GM12878 (cell line): ENCODE data around the gene ATP5ME. TPM values are rescaled to one million over a fixed set of nuclear protein-coding genes. Genes with fewer than 3 reads are reported as not detected.

ENCODE experiments used
- ESRRA ChIP-seq: IDR thresholded peaks from 2 replicates; pipeline ENCODE4 v1.6.1; 2012; ENCODE audit warnings: mild to moderate bottlenecking, low read length, improper control_type of control experiment
- GATAD2B ChIP-seq: fragments of 450-650 bp; conservative IDR thresholded peaks from 2 replicates; pipeline ENCODE4 v1.6.1; 2017; ENCODE audit warnings: low read depth, mild to moderate bottlenecking, moderate library complexity
- HDAC6 ChIP-seq: fragments of 200-600 bp; sonication (generic); IDR thresholded peaks from one replicate; pipeline ENCODE4 v1.8.0; 2017; ENCODE audit warnings: antibody characterized with exemption; ENCODE audit not compliant: unreplicated experiment
- KDM1A ChIP-seq: fragments of 200-600 bp; sonication (generic); IDR thresholded peaks from 2 replicates; pipeline ENCODE4 v1.6.1; 2016; ENCODE audit warnings: borderline replicate concordance
- MEF2A ChIP-seq: IDR thresholded peaks from 2 replicates; pipeline ENCODE4 v1.6.1; 2011; ENCODE audit warnings: low read depth, mild to moderate bottlenecking, low read length, moderate library complexity; ENCODE audit not compliant: insufficient read depth
- WRNIP1 ChIP-seq: IDR thresholded peaks from 2 replicates; pipeline ENCODE4 v1.6.1; 2011; ENCODE audit warnings: low read depth, low read length, improper control_type of control experiment, borderline replicate concordance
- polyA plus RNA-seq, 11 experiments: library from polyadenylated mRNA; depleted of rRNA in 4 of 11; unstranded in 6 of 11; stranded (reverse) in 5 of 11; fragments of >200 nt; fragmentation: Nextera tagmentation in 4 of 11; fragmentation: Illumina TruSeq in 1 of 11; extraction: Ambion mirVana in 4 of 11; extraction: Trizol in 1 of 11; gene quantifications; 1 replicate in 1 of 11; 2 replicates in 10 of 11; pipeline versions ENCODE4 v1.2.1 to v1.2.3, GENCODE V29; 2011 to 2016; ENCODE audit warnings: inconsistent platforms in 2 of 11, missing spikeins in 2 of 11, low read depth in 1 of 11
- total RNA-seq, 4 experiments: library from RNA; depleted of rRNA in 3 of 4; stranded (reverse); fragments of >200 nt in 3 of 4; fragmentation: Illumina TruSeq in 1 of 4; extraction: Trizol in 1 of 4; gene quantifications; 2 replicates each; pipeline versions ENCODE4 v1.2.1 to v1.2.3, GENCODE V29; 2013 to 2021
- TF ChIP-seq, protein P1 (sequence below): fragments of 450-650 bp; IDR thresholded peaks from 2 replicates; pipeline ENCODE4 v1.6.1; 2016; ENCODE audit warnings: mild to moderate bottlenecking
- TF ChIP-seq, protein P2 (sequence below): IDR thresholded peaks from 2 replicates; pipeline ENCODE4 v1.6.1; 2011; ENCODE audit warnings: borderline replicate concordance, low read depth, mild to moderate bottlenecking, moderate library complexity, low read length; ENCODE audit not compliant: insufficient read depth, poor library complexity, severe bottlenecking
- TF ChIP-seq, protein P3 (sequence below): fragments of 450-650 bp; formaldehyde crosslinking; IDR thresholded peaks from 2 replicates; pipeline ENCODE4 v1.4.0; 2020; ENCODE audit warnings: mild to moderate bottlenecking, moderate library complexity
- TF ChIP-seq, protein P4 (sequence below): fragments of 450-650 bp; IDR thresholded peaks from 2 replicates; pipeline ENCODE4 v1.6.1; 2017; ENCODE audit warnings: mild to moderate bottlenecking, low read depth, inconsistent platforms; ENCODE audit not compliant: poor library complexity, severe bottlenecking
- TF ChIP-seq, protein P5 (sequence below): IDR thresholded peaks from 2 replicates; pipeline ENCODE4 v1.6.1; 2012; ENCODE audit warnings: mild to moderate bottlenecking, low read depth, low read length
- TF ChIP-seq, protein P6 (sequence below): fragments of 450-650 bp; IDR thresholded peaks from 2 replicates; pipeline ENCODE4 v1.6.1; 2018; ENCODE audit warnings: borderline replicate concordance, mild to moderate bottlenecking; ENCODE audit not compliant: partially characterized antibody

ATP5ME gene
- total and polyA plus RNA-seq, 10 of the 15 experiments (the other 5 are each of a cell fraction or from before 2014, with no cell fraction given): 279 to 2,374 (median 509) TPM

DNA sequence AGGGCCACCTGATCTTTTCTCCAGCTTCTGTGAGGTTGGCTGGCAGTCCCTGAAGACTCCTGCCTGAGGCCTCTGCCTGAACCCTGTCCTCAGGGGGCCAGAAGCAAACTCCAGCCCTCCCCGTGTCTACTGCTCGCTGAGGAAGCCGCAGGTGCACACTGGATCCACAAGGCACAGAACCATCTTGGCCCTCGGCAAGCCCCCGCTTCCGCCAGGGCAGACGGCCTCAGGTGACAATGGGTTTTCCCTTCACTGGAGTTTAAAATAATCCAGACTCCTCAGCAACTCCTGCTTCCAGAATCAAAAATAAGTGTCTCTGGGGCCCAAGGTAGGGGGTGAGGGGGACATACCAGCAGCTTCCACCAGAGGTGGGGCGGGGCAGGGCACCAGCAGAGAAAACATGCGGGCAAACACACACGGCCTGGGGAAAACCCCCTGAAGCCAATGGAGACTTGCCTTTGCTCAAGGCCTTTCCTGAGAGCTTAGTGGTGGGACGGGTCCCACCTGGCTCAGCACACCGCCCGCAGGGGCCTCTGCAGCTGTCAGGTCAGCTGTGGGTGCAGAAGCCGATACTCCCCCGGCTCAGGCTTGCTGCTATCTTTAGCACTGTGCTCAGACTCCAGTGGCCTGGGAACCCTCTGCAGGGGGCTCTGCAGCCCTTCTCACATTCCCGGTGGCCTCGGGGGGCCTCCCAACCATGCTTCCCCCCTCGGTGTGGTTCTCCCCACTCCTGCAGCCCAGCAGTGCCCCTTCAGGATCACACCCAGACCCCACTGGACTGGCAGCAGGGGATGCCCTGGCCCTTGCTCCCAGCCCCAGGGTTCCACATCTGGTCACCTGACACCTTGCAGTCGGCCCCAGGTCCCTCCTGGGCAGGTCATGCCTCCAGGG lies 2.1 kb upstream of the ATP5ME start (continued):
- TF ChIP-seq, protein P1, sequence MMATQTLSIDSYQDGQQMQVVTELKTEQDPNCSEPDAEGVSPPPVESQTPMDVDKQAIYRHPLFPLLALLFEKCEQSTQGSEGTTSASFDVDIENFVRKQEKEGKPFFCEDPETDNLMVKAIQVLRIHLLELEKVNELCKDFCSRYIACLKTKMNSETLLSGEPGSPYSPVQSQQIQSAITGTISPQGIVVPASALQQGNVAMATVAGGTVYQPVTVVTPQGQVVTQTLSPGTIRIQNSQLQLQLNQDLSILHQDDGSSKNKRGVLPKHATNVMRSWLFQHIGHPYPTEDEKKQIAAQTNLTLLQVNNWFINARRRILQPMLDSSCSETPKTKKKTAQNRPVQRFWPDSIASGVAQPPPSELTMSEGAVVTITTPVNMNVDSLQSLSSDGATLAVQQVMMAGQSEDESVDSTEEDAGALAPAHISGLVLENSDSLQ: no peak
- TF ChIP-seq, protein P2, sequence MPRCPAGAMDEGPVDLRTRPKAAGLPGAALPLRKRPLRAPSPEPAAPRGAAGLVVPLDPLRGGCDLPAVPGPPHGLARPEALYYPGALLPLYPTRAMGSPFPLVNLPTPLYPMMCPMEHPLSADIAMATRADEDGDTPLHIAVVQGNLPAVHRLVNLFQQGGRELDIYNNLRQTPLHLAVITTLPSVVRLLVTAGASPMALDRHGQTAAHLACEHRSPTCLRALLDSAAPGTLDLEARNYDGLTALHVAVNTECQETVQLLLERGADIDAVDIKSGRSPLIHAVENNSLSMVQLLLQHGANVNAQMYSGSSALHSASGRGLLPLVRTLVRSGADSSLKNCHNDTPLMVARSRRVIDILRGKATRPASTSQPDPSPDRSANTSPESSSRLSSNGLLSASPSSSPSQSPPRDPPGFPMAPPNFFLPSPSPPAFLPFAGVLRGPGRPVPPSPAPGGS: no peak
- TF ChIP-seq KDM1A (no peak), GATAD2B (no peak), HDAC6 (no peak), ESRRA (no peak), MEF2A (no peak), WRNIP1 (no peak)
- TF ChIP-seq, protein P3, sequence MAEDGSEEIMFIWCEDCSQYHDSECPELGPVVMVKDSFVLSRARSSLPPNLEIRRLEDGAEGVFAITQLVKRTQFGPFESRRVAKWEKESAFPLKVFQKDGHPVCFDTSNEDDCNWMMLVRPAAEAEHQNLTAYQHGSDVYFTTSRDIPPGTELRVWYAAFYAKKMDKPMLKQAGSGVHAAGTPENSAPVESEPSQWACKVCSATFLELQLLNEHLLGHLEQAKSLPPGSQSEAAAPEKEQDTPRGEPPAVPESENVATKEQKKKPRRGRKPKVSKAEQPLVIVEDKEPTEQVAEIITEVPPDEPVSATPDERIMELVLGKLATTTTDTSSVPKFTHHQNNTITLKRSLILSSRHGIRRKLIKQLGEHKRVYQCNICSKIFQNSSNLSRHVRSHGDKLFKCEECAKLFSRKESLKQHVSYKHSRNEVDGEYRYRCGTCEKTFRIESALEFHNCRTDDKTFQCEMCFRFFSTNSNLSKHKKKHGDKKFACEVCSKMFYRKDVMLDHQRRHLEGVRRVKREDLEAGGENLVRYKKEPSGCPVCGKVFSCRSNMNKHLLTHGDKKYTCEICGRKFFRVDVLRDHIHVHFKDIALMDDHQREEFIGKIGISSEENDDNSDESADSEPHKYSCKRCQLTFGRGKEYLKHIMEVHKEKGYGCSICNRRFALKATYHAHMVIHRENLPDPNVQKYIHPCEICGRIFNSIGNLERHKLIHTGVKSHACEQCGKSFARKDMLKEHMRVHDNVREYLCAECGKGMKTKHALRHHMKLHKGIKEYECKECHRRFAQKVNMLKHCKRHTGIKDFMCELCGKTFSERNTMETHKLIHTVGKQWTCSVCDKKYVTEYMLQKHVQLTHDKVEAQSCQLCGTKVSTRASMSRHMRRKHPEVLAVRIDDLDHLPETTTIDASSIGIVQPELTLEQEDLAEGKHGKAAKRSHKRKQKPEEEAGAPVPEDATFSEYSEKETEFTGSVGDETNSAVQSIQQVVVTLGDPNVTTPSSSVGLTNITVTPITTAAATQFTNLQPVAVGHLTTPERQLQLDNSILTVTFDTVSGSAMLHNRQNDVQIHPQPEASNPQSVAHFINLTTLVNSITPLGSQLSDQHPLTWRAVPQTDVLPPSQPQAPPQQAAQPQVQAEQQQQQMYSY (CRISPR knock-in tag): no peak
- TF ChIP-seq, protein P4, sequence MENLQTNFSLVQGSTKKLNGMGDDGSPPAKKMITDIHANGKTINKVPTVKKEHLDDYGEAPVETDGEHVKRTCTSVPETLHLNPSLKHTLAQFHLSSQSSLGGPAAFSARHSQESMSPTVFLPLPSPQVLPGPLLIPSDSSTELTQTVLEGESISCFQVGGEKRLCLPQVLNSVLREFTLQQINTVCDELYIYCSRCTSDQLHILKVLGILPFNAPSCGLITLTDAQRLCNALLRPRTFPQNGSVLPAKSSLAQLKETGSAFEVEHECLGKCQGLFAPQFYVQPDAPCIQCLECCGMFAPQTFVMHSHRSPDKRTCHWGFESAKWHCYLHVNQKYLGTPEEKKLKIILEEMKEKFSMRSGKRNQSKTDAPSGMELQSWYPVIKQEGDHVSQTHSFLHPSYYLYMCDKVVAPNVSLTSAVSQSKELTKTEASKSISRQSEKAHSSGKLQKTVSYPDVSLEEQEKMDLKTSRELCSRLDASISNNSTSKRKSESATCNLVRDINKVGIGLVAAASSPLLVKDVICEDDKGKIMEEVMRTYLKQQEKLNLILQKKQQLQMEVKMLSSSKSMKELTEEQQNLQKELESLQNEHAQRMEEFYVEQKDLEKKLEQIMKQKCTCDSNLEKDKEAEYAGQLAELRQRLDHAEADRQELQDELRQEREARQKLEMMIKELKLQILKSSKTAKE: no peak
- TF ChIP-seq, protein P5, sequence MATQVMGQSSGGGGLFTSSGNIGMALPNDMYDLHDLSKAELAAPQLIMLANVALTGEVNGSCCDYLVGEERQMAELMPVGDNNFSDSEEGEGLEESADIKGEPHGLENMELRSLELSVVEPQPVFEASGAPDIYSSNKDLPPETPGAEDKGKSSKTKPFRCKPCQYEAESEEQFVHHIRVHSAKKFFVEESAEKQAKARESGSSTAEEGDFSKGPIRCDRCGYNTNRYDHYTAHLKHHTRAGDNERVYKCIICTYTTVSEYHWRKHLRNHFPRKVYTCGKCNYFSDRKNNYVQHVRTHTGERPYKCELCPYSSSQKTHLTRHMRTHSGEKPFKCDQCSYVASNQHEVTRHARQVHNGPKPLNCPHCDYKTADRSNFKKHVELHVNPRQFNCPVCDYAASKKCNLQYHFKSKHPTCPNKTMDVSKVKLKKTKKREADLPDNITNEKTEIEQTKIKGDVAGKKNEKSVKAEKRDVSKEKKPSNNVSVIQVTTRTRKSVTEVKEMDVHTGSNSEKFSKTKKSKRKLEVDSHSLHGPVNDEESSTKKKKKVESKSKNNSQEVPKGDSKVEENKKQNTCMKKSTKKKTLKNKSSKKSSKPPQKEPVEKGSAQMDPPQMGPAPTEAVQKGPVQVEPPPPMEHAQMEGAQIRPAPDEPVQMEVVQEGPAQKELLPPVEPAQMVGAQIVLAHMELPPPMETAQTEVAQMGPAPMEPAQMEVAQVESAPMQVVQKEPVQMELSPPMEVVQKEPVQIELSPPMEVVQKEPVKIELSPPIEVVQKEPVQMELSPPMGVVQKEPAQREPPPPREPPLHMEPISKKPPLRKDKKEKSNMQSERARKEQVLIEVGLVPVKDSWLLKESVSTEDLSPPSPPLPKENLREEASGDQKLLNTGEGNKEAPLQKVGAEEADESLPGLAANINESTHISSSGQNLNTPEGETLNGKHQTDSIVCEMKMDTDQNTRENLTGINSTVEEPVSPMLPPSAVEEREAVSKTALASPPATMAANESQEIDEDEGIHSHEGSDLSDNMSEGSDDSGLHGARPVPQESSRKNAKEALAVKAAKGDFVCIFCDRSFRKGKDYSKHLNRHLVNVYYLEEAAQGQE: no peak
- TF ChIP-seq, protein P6, sequence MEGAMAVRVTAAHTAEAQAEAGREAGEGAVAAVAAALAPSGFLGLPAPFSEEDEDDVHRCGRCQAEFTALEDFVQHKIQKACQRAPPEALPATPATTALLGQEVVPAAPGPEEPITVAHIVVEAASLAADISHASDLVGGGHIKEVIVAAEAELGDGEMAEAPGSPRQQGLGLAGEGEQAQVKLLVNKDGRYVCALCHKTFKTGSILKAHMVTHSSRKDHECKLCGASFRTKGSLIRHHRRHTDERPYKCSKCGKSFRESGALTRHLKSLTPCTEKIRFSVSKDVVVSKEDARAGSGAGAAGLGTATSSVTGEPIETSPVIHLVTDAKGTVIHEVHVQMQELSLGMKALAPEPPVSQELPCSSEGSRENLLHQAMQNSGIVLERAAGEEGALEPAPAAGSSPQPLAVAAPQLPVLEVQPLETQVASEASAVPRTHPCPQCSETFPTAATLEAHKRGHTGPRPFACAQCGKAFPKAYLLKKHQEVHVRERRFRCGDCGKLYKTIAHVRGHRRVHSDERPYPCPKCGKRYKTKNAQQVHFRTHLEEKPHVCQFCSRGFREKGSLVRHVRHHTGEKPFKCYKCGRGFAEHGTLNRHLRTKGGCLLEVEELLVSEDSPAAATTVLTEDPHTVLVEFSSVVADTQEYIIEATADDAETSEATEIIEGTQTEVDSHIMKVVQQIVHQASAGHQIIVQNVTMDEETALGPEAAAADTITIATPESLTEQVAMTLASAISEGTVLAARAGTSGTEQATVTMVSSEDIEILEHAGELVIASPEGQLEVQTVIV: no peak
